ENCODE data around the gene DAB2IP. TPM values are rescaled to one million over a fixed set of nuclear protein-coding genes. Genes with fewer than 3 reads are reported as not detected.

The DAB2IP gene
- total RNA-seq, 1 donor from 2014 or later, result 24.3 TPM

DNA sequence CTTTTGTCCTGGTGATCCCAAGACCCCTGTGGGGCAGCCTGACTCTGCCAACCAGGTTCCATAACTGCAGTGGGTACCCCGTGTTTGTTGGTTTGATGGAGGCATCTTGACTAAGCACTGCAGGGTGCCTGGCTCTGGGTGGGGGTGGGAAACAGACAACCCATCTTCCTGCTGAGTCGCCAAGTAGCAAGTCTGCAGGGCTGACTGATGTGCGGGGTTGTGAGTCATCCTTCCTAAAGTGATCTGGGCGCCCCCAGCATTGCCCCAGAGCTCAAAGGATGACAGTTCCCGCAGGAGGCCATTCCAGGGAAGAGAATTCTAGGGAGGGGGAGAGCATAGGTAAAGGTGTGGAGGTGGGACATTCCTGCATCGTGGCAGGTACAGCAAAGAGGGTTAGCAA is 23.5 kb downstream of the DAB2IP start:
- Mint-ChIP-seq H3K36me3 (peaks cover 12% of the 10 kb centered on the region), H3K4me3 (no peak overlapping the region), H3K27ac (no peak overlapping the region), H3K27me3 (ENCODE audit: insufficient read depth, low read depth) (peaks cover 2% of the 10 kb centered on the region), H3K9me3 (no peaks in the 10 kb centered on the region), H3K4me1 (peaks cover 28% of the 10 kb centered on the region)
- H4K20me1 ChIP-seq (ENCODE audit: low read depth), result peaks cover 83% of the 10 kb centered on the region
- H3F3A ChIP-seq (ENCODE audit: low read depth), result no peaks in the 10 kb centered on the region
- no peaks in the 10 kb centered on the region for H3K9me3 ChIP-seq (ENCODE audit: low read depth)
- H3K4me1 ChIP-seq, result no peaks in the 10 kb centered on the region
- H2AFZ ChIP-seq (replicated peaks), result no peak overlapping the region
- no peak for TF ChIP-seq EZH2phosphoT487 (IDR thresholded peaks at IDR 0.05)
- TF ChIP-seq, protein P1, sequence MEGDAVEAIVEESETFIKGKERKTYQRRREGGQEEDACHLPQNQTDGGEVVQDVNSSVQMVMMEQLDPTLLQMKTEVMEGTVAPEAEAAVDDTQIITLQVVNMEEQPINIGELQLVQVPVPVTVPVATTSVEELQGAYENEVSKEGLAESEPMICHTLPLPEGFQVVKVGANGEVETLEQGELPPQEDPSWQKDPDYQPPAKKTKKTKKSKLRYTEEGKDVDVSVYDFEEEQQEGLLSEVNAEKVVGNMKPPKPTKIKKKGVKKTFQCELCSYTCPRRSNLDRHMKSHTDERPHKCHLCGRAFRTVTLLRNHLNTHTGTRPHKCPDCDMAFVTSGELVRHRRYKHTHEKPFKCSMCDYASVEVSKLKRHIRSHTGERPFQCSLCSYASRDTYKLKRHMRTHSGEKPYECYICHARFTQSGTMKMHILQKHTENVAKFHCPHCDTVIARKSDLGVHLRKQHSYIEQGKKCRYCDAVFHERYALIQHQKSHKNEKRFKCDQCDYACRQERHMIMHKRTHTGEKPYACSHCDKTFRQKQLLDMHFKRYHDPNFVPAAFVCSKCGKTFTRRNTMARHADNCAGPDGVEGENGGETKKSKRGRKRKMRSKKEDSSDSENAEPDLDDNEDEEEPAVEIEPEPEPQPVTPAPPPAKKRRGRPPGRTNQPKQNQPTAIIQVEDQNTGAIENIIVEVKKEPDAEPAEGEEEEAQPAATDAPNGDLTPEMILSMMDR (IDR thresholded peaks at IDR 0.05), result no peak
- no peak for TF ChIP-seq EZH2 (IDR thresholded peaks at IDR 0.05)
- H3K36me3 ChIP-seq, result no peaks in the 10 kb centered on the region
- H3K9ac ChIP-seq, result no peak overlapping the region
- H3K27me3 ChIP-seq, result no peaks in the 10 kb centered on the region
- no peak overlapping the region for H3K4me3 ChIP-seq
- no peak overlapping the region for H3K4me2 ChIP-seq
- H3K79me2 ChIP-seq (ENCODE audit: low read depth), result peaks cover 50% of the 10 kb centered on the region
- no peak overlapping the region for H3K27ac ChIP-seq
- DNase-seq (ENCODE audit: low spot score), result no peak

DNA sequence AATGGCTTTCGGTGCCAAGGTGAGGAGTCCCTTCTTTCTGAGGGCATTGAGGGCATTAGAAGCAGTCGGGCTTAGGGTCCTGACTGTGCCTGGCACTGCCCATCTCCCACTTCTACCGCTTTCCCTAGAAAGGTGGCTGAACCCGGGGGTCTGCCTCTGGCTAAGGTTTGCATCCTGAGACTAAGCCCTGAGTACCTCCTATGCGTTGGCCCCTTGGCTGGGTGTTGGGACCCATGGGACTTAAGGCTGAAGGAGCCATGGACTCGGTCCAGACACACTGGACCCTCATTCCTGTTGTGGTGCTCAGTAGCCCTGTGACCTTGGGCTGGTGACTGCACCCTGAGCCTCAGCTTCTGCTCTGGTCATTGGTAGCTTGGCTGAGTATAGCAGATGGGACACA is 23.9 kb downstream of the DAB2IP start:
- Mint-ChIP-seq H3K36me3 (peaks cover 11% of the 10 kb centered on the region), H3K4me3 (no peak overlapping the region), H3K9me3 (no peaks in the 10 kb centered on the region), H3K4me1 (peaks cover 27% of the 10 kb centered on the region), H3K27ac (no peak overlapping the region), H3K27me3 (ENCODE audit: insufficient read depth, low read depth) (peaks cover 2% of the 10 kb centered on the region)
- Histone ChIP-seq H4K20me1 (ENCODE audit: low read depth) (peaks cover 83% of the 10 kb centered on the region), H3K4me2 (no peak overlapping the region), H3K27me3 (no peaks in the 10 kb centered on the region), H3K36me3 (no peaks in the 10 kb centered on the region), H3F3A (ENCODE audit: low read depth) (no peaks in the 10 kb centered on the region), H2AFZ (replicated peaks) (no peak overlapping the region), H3K27ac (no peak overlapping the region), H3K9me3 (ENCODE audit: low read depth) (no peaks in the 10 kb centered on the region), H3K4me3 (no peak overlapping the region), H3K4me1 (no peaks in the 10 kb centered on the region), H3K79me2 (ENCODE audit: low read depth) (peaks cover 48% of the 10 kb centered on the region), H3K9ac (no peak overlapping the region)
- DNase-seq (ENCODE audit: low spot score), result no peak
- TF ChIP-seq EZH2phosphoT487 (IDR thresholded peaks at IDR 0.05) (no peak), EZH2 (IDR thresholded peaks at IDR 0.05) (no peak)
- TF ChIP-seq, protein P1 (IDR thresholded peaks at IDR 0.05), result no peak

DNA sequence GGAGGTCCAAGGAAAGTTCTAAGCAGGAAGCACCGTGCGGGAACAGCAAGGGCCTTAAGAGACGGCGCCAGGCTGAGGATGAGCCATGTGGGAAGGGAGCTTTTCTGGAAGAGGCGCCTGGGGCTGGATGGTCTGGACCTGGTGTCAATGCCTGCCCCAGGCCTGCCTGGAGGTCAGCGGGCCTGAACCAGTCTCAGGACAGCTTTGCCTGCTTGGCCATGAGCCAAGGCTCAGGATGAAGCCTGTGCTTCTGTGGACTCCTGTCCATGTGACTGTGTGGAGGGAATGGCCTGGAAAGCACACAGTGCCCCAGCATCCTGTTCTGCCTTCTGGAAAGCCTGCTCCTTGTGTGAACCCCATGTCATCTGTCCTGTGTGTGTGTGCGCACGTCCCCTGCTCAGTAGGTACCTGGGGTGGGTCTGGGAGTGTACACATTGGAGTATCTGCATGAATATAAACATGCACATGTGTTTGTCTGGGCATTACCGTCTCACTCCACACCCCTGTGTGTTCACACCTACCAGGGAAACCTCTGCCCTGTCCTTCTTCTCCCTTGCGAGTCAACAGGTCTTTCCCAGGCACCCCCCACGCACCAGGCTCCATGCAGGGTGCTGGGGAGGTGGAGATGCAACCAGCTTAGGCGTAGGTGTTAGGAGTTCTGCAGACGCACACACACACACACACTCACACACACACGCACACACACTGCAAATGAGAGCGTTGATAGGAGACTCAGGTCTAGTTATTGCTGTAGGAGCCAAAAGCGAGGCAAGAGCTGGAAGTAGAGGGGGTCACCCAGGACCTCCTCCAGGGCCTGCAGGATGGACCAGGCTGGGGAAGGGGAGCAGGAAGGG is 24.8 kb downstream of the DAB2IP start:
- DNase-seq (ENCODE audit: low spot score), result no peak
- peaks cover 27% of the 10 kb centered on the region for H3K4me1 Mint-ChIP-seq
- Histone ChIP-seq H2AFZ (replicated peaks) (no peak overlapping the region), H3K4me2 (no peak overlapping the region), H3K27me3 (no peaks in the 10 kb centered on the region), H4K20me1 (ENCODE audit: low read depth) (peaks cover 82% of the 10 kb centered on the region), H3K4me1 (no peaks in the 10 kb centered on the region), H3K9me3 (ENCODE audit: low read depth) (no peaks in the 10 kb centered on the region), H3K27ac (no peak overlapping the region), H3K4me3 (no peak overlapping the region), H3F3A (ENCODE audit: low read depth) (no peaks in the 10 kb centered on the region), H3K79me2 (ENCODE audit: low read depth) (peaks cover 40% of the 10 kb centered on the region), H3K36me3 (no peaks in the 10 kb centered on the region), H3K9ac (no peak overlapping the region)
- no peak overlapping the region for H3K4me3 Mint-ChIP-seq
- no peaks in the 10 kb centered on the region for H3K9me3 Mint-ChIP-seq
- peak overlapping the region; percentile 80 for H3K27ac Mint-ChIP-seq
- no peak for TF ChIP-seq EZH2phosphoT487 (IDR thresholded peaks at IDR 0.05)
- TF ChIP-seq EZH2 (IDR thresholded peaks at IDR 0.05), result no peak
- TF ChIP-seq, protein P1 (IDR thresholded peaks at IDR 0.05), result no peak
- H3K36me3 Mint-ChIP-seq, result peaks cover 11% of the 10 kb centered on the region
- H3K27me3 Mint-ChIP-seq (ENCODE audit: insufficient read depth, low read depth), result peaks cover 2% of the 10 kb centered on the region

Measured in neural progenitor cell (in vitro differentiated cells).